Stimulated activated CD4-positive, alpha-beta T cell treated with anti-CD3 and anti-CD28 coated beads, Interleukin-4, amount 100 ng/mL, for 24 hours (primary cell): ENCODE data around the gene ZNF219.
"Not testable (repeated sequence)": the region's sequence is repeated elsewhere in the genome, so short reads cannot be mapped to it uniquely, and the experiment has no call there.

ENCODE experiments used
- DNase-seq: peaks from one replicate; pipeline ENCODE4 v3.0.0-alpha.2; 2020

ZNF219 gene

DNA sequence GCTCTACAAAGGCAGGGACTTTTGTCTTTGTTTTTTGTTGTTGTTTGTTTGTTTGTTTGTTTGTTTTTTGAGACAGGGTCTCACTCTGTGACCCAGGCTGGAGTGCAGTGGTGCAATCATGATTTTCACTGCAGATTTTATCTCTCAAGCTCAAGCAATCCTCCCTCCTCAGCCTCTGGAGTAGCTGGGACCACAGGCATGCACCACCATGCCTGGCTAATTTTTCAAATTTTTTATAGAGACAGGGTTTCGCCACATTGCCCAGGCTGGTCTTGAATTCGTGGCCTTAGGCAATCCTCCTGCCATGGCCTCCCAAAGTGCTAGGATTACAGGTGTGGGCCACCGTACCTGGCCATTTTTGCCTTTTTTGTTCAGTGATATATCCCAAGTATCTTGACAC lies 57.5 kb downstream of the ZNF219 start:
- not testable (repeated sequence) for DNase-seq

- DNase-seq: no peak
These were observed 58.0 kb downstream of the ZNF219 start for GRCh38 chr14:21040370-21040925.
